ENCODE results near the gene DUS2. TPM values are rescaled to one million over a fixed set of nuclear protein-coding genes. Genes with fewer than 3 reads are reported as not detected.

Gene DUS2
- total and polyA plus RNA-seq, 4 donors = 6.9 to 10.7 (median 7.9) TPM

DNA sequence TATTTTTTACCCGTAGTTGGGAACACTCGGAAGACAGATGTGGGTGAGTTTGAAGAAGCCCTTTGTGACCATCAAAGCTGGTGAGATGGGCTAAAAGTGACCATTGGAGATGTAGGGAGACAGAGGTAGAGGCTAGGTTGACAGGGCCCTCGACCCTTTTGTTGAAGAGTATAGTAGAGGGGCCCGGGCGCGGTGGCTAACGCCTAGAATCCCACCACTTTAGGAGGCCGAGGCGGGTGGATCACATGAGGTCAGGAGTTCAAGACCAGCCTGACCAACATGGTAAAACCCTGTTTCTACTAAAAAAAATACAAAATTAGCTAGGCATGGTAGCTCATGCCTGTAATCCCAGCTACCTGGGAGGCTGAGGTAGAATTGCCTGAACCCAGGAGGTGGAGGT is 45.8 kb downstream of the DUS2 start:
- TF ChIP-seq, protein P1, sequence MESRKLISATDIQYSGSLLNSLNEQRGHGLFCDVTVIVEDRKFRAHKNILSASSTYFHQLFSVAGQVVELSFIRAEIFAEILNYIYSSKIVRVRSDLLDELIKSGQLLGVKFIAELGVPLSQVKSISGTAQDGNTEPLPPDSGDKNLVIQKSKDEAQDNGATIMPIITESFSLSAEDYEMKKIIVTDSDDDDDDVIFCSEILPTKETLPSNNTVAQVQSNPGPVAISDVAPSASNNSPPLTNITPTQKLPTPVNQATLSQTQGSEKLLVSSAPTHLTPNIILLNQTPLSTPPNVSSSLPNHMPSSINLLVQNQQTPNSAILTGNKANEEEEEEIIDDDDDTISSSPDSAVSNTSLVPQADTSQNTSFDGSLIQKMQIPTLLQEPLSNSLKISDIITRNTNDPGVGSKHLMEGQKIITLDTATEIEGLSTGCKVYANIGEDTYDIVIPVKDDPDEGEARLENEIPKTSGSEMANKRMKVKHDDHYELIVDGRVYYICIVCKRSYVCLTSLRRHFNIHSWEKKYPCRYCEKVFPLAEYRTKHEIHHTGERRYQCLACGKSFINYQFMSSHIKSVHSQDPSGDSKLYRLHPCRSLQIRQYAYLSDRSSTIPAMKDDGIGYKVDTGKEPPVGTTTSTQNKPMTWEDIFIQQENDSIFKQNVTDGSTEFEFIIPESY (IDR thresholded peaks at IDR 0.05) = no peak
- TF ChIP-seq HNF4A (conservative IDR thresholded peaks at IDR 0.05) = no peak
- no peak for TF ChIP-seq RAD21 (IDR thresholded peaks at IDR 0.05)
- TF ChIP-seq, protein P2, sequence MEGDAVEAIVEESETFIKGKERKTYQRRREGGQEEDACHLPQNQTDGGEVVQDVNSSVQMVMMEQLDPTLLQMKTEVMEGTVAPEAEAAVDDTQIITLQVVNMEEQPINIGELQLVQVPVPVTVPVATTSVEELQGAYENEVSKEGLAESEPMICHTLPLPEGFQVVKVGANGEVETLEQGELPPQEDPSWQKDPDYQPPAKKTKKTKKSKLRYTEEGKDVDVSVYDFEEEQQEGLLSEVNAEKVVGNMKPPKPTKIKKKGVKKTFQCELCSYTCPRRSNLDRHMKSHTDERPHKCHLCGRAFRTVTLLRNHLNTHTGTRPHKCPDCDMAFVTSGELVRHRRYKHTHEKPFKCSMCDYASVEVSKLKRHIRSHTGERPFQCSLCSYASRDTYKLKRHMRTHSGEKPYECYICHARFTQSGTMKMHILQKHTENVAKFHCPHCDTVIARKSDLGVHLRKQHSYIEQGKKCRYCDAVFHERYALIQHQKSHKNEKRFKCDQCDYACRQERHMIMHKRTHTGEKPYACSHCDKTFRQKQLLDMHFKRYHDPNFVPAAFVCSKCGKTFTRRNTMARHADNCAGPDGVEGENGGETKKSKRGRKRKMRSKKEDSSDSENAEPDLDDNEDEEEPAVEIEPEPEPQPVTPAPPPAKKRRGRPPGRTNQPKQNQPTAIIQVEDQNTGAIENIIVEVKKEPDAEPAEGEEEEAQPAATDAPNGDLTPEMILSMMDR (IDR thresholded peaks at IDR 0.05; ENCODE audit: low read depth, low read length, missing input control) = no peak
- TF ChIP-seq RXRA (IDR thresholded peaks at IDR 0.05) = no peak
- TF ChIP-seq, protein P3, sequence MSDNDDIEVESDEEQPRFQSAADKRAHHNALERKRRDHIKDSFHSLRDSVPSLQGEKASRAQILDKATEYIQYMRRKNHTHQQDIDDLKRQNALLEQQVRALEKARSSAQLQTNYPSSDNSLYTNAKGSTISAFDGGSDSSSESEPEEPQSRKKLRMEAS (IDR thresholded peaks at IDR 0.05) = no peak
- TF ChIP-seq JUND (IDR thresholded peaks at IDR 0.05) = no peak
- TF ChIP-seq YY1 (IDR thresholded peaks at IDR 0.05) = no peak
- no peak for TF ChIP-seq TAF1 (conservative IDR thresholded peaks at IDR 0.05)
- no peak for TF ChIP-seq FOXA2 (IDR thresholded peaks at IDR 0.05)
- no peak for TF ChIP-seq FOXA1 (IDR thresholded peaks at IDR 0.05)
- TF ChIP-seq HNF4G (IDR thresholded peaks at IDR 0.05) = no peak
- TF ChIP-seq EGR1 (IDR thresholded peaks at IDR 0.05; ENCODE audit: low read depth in 2 of 2) = no peak
- no peak for TF ChIP-seq NR2F2 (IDR thresholded peaks at IDR 0.05)
- TF ChIP-seq, protein P4, sequence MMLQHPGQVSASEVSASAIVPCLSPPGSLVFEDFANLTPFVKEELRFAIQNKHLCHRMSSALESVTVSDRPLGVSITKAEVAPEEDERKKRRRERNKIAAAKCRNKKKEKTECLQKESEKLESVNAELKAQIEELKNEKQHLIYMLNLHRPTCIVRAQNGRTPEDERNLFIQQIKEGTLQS (IDR thresholded peaks at IDR 0.05) = no peak
- TF ChIP-seq GABPA (IDR thresholded peaks at IDR 0.05 in 1 of 2, conservative IDR thresholded peaks at IDR 0.05 in 1 of 2) = no peak
- TF ChIP-seq, protein P5, sequence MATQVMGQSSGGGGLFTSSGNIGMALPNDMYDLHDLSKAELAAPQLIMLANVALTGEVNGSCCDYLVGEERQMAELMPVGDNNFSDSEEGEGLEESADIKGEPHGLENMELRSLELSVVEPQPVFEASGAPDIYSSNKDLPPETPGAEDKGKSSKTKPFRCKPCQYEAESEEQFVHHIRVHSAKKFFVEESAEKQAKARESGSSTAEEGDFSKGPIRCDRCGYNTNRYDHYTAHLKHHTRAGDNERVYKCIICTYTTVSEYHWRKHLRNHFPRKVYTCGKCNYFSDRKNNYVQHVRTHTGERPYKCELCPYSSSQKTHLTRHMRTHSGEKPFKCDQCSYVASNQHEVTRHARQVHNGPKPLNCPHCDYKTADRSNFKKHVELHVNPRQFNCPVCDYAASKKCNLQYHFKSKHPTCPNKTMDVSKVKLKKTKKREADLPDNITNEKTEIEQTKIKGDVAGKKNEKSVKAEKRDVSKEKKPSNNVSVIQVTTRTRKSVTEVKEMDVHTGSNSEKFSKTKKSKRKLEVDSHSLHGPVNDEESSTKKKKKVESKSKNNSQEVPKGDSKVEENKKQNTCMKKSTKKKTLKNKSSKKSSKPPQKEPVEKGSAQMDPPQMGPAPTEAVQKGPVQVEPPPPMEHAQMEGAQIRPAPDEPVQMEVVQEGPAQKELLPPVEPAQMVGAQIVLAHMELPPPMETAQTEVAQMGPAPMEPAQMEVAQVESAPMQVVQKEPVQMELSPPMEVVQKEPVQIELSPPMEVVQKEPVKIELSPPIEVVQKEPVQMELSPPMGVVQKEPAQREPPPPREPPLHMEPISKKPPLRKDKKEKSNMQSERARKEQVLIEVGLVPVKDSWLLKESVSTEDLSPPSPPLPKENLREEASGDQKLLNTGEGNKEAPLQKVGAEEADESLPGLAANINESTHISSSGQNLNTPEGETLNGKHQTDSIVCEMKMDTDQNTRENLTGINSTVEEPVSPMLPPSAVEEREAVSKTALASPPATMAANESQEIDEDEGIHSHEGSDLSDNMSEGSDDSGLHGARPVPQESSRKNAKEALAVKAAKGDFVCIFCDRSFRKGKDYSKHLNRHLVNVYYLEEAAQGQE (IDR thresholded peaks at IDR 0.05) = no peak
- no peak for TF ChIP-seq SP1 (IDR thresholded peaks at IDR 0.05)
- no peak overlapping the region for H3K9ac ChIP-seq (ENCODE audit: low read depth in 1 of 2, low read length in 2 of 2)
- H3K9me3 ChIP-seq (ENCODE audit: control insufficient read depth in 4 of 4, low read length in 3 of 4) = no peaks in the 10 kb centered on the region
- no peak overlapping the region for H3K4me3 ChIP-seq (ENCODE audit: low read depth in 1 of 3, low read length in 3 of 3)
- H3K27me3 ChIP-seq (ENCODE audit: control insufficient read depth in 4 of 4, insufficient read depth in 4 of 4, low read length in 3 of 4) = no peaks in the 10 kb centered on the region
- 96% methylated on average over 9 of the region's 9 CpGs for WGBS
- no peak for DNase-seq (ENCODE audit: low spot score)
- H3K27ac ChIP-seq (ENCODE audit: low read depth in 1 of 2, low read length in 2 of 2) = no peak overlapping the region
- peaks cover 4 to 24% (median 19%) of the 10 kb centered on the region in 4 donors for H3K4me1 ChIP-seq (ENCODE audit: control insufficient read depth in 4 of 4, insufficient read depth in 4 of 4, low read length in 3 of 4)
- H3K36me3 ChIP-seq (ENCODE audit: control insufficient read depth in 4 of 4, insufficient read depth in 3 of 4, low read depth in 1 of 4, low read length in 3 of 4) = peaks cover 0 to 13% (median 4%) of the 10 kb centered on the region in 4 donors
